Activated T-cell treated with anti-CD3 and anti-CD28 coated beads for 48 hours (primary cell): ENCODE results near the gene TROAP.
"Not testable (repeated sequence)": the region's sequence is repeated elsewhere in the genome, so short reads cannot be mapped to it uniquely, and the experiment has no call there.

ENCODE experiments used
- DNase-seq: peaks from one replicate; pipeline ENCODE4 v3.0.0-alpha.2; 2020; ENCODE audit warnings: low read depth

TROAP gene

GRCh38 chr12:49322708-49323523 is at the start of gene TROAP:
TROAP (plus strand) TSS chr12:49323255; CDS start chr12:49323609, 354 bp downstream.
- DNase-seq: peak; percentile 95

GRCh38 chr12:49273726-49274395 is 49.2 kb upstream of the TROAP start:
- no peak for DNase-seq

- no peak for DNase-seq
Observed at GRCh38 chr12:49274396-49275069, 48.5 kb upstream of the TROAP start.

- no peak for DNase-seq
Observed at GRCh38 chr12:49276304-49277290, 46.5 kb upstream of the TROAP start.

- no peak for DNase-seq
Observed at GRCh38 chr12:49277466-49277865, 45.6 kb upstream of the TROAP start.

- DNase-seq: no peak
Observed at GRCh38 chr12:49279706-49280159, 43.3 kb upstream of the TROAP start.

- not testable (repeated sequence) for DNase-seq
Observed at GRCh38 chr12:49280545-49280944, 42.5 kb upstream of the TROAP start.

GRCh38 chr12:49282302-49282701 is 40.8 kb upstream of the TROAP start:
- DNase-seq: no peak

- not testable (repeated sequence) for DNase-seq
Observed at GRCh38 chr12:49282740-49283375, 40.2 kb upstream of the TROAP start.

GRCh38 chr12:49283541-49284429 is 39.3 kb upstream of the TROAP start:
- DNase-seq: no peak

GRCh38 chr12:49284672-49285071 is 38.4 kb upstream of the TROAP start:
- no peak for DNase-seq

- DNase-seq: no peak
Observed at GRCh38 chr12:49287876-49288275, 35.2 kb upstream of the TROAP start.

- DNase-seq: peak; percentile 52
Observed at GRCh38 chr12:49288412-49288853, 34.6 kb upstream of the TROAP start.

GRCh38 chr12:49288922-49289555 is 34.0 kb upstream of the TROAP start:
- no peak for DNase-seq

GRCh38 chr12:49292729-49293055 is 30.4 kb upstream of the TROAP start:
- no peak for DNase-seq

- DNase-seq: no peak
Observed at GRCh38 chr12:49293056-49293956, 29.7 kb upstream of the TROAP start.

- DNase-seq: no peak
Observed at GRCh38 chr12:49294086-49294803, 28.8 kb upstream of the TROAP start.

GRCh38 chr12:49294804-49295081 is 28.3 kb upstream of the TROAP start:
- no peak for DNase-seq
